Liver (tissue), 9 donors: Measurements from ENCODE around the gene LCE1E. TPM values are rescaled to one million over a fixed set of nuclear protein-coding genes. Genes with fewer than 3 reads are reported as not detected.

ENCODE experiments used
- DNase-seq: peaks from one replicate; pipeline ENCODE4 v3.0.0-alpha.2; 2017; ENCODE audit warnings: low spot score
- H3K27ac ChIP-seq, 2 donors: one replicate each; pipeline ENCODE4 v1.7.0; 2013; ENCODE audit warnings: inconsistent platforms in 2 of 2, low read length in 2 of 2, control low read depth in 1 of 2, low read depth in 1 of 2, mild to moderate bottlenecking in 1 of 2
- H3K27me3 ChIP-seq, 4 donors: one replicate each; pipeline versions ENCODE4 v1.6.1 to v1.7.0; 2013; ENCODE audit warnings: low read length in 3 of 4, inconsistent platforms in 1 of 4, mild to moderate bottlenecking in 1 of 4, moderate library complexity in 1 of 4; ENCODE audit not compliant: control insufficient read depth in 4 of 4, insufficient read depth in 4 of 4
- H3K36me3 ChIP-seq, 4 donors: one replicate each; pipeline versions ENCODE4 v1.6.1 to v1.7.0; 2013; ENCODE audit warnings: low read length in 3 of 4, mild to moderate bottlenecking in 3 of 4, low read depth in 1 of 4, moderate library complexity in 1 of 4; ENCODE audit not compliant: control insufficient read depth in 4 of 4, insufficient read depth in 3 of 4
- H3K4me1 ChIP-seq, 4 donors: one replicate each; pipeline versions ENCODE4 v1.6.1 to v1.7.0; 2013; ENCODE audit warnings: low read length in 3 of 4, mild to moderate bottlenecking in 3 of 4, moderate library complexity in 1 of 4; ENCODE audit not compliant: control insufficient read depth in 4 of 4, insufficient read depth in 4 of 4
- H3K4me3 ChIP-seq, 3 donors: one replicate each; pipeline versions ENCODE4 v1.6.1 to v1.7.0; 2013; ENCODE audit warnings: low read length in 3 of 3, control low read depth in 1 of 3, low read depth in 1 of 3, mild to moderate bottlenecking in 1 of 3
- H3K9ac ChIP-seq, 2 donors: one replicate each; pipeline ENCODE4 v1.7.0; 2013; ENCODE audit warnings: low read length in 2 of 2, mild to moderate bottlenecking in 2 of 2, moderate library complexity in 2 of 2, control low read depth in 1 of 2, low read depth in 1 of 2
- H3K9me3 ChIP-seq, 4 donors: one replicate each; pipeline versions ENCODE4 v1.6.1 to v1.7.0; 2013; ENCODE audit warnings: low read length in 3 of 4; ENCODE audit not compliant: control insufficient read depth in 4 of 4
- EGR1 ChIP-seq, 2 donors: IDR thresholded peaks; 2 replicates each; pipeline ENCODE4 v1.6.1; 2016 to 2018; ENCODE audit warnings: antibody characterized with exemption in 2 of 2, low read depth in 2 of 2
- FOXA1 ChIP-seq: IDR thresholded peaks from 2 replicates; pipeline ENCODE4 v1.6.1; 2016; ENCODE audit warnings: antibody characterized with exemption
- FOXA2 ChIP-seq: IDR thresholded peaks from 2 replicates; pipeline ENCODE4 v1.6.1; 2016; ENCODE audit warnings: antibody characterized with exemption
- GABPA ChIP-seq, 2 donors: IDR thresholded peaks in 1 of 2; conservative IDR thresholded peaks in 1 of 2; 2 replicates each; pipeline ENCODE4 v1.6.1; 2016; ENCODE audit warnings: antibody characterized with exemption in 2 of 2, mild to moderate bottlenecking in 1 of 2, moderate library complexity in 1 of 2
- HNF4A ChIP-seq, 2 donors: conservative IDR thresholded peaks; 2 replicates each; pipeline ENCODE4 v1.6.1; 2016; ENCODE audit warnings: antibody characterized with exemption in 2 of 2, mild to moderate bottlenecking in 2 of 2
- HNF4G ChIP-seq: IDR thresholded peaks from 2 replicates; pipeline ENCODE4 v1.6.1; 2016; ENCODE audit warnings: antibody characterized with exemption
- JUND ChIP-seq, 2 donors: IDR thresholded peaks; 2 replicates each; pipeline ENCODE4 v1.6.1; 2016; ENCODE audit warnings: antibody characterized with exemption in 2 of 2
- NR2F2 ChIP-seq: IDR thresholded peaks from 2 replicates; pipeline ENCODE4 v1.6.1; 2016; ENCODE audit warnings: antibody characterized with exemption
- RAD21 ChIP-seq, 2 donors: IDR thresholded peaks; 2 replicates each; pipeline ENCODE4 v1.6.1; 2016; ENCODE audit warnings: antibody characterized with exemption in 2 of 2, mild to moderate bottlenecking in 2 of 2
- RXRA ChIP-seq, 2 donors: IDR thresholded peaks; 2 replicates each; pipeline ENCODE4 v1.6.1; 2017 to 2018; ENCODE audit warnings: antibody characterized with exemption in 2 of 2, mild to moderate bottlenecking in 1 of 2
- SP1 ChIP-seq: IDR thresholded peaks from 2 replicates; pipeline ENCODE4 v1.6.1; 2018; ENCODE audit warnings: antibody characterized with exemption, mild to moderate bottlenecking
- TAF1 ChIP-seq: conservative IDR thresholded peaks from 2 replicates; pipeline ENCODE4 v1.6.1; 2016; ENCODE audit warnings: antibody characterized with exemption, mild to moderate bottlenecking
- YY1 ChIP-seq: IDR thresholded peaks from 2 replicates; pipeline ENCODE4 v1.6.1; 2016; ENCODE audit warnings: antibody characterized with exemption, mild to moderate bottlenecking
- WGBS: extraction: QIAGEN DNeasy Blood & Tissue Kit; methylation state at CpG from one replicate; pipeline ENCODE4 v1.1.7; 2013; 5-methylcytosine and 5-hydroxymethylcytosine counted together
- polyA plus RNA-seq, 2 donors: library from polyadenylated mRNA; stranded (reverse) in 1 of 2; unstranded in 1 of 2; fragments of 200-250 nt in 1 of 2; fragments of >200 nt in 1 of 2; fragmentation: Nextera tagmentation in 1 of 2; extraction: Ambion mirVana in 1 of 2; gene quantifications; one replicate each; pipeline versions ENCODE4 v1.2.1 to v1.2.3, GENCODE V29; 2013 to 2015
- total RNA-seq, 2 donors: library from RNA; depleted of rRNA; stranded (reverse); fragments of >200 nt; gene quantifications; one replicate each; pipeline ENCODE4 v1.2.3, GENCODE V29; 2014
- TF ChIP-seq, protein P1 (sequence below): fragments of 150-350 bp; IDR thresholded peaks from 2 replicates; pipeline ENCODE4 v1.5.1; 2017; ENCODE audit warnings: improper control_type of control experiment, low read depth, low read length; ENCODE audit not compliant: missing input control
- TF ChIP-seq, protein P2 (sequence below): IDR thresholded peaks from 2 replicates; pipeline ENCODE4 v1.6.1; 2016; ENCODE audit warnings: antibody characterized with exemption
- TF ChIP-seq, protein P3 (sequence below): IDR thresholded peaks from 2 replicates; pipeline ENCODE4 v1.6.1; 2016; ENCODE audit warnings: antibody characterized with exemption
- TF ChIP-seq, protein P4 (sequence below): IDR thresholded peaks from 2 replicates; pipeline ENCODE4 v1.6.1; 2016; ENCODE audit warnings: antibody characterized with exemption
- TF ChIP-seq, protein P5 (sequence below): IDR thresholded peaks from 2 replicates; pipeline ENCODE4 v1.6.1; 2016; ENCODE audit warnings: antibody characterized with exemption, mild to moderate bottlenecking
- donor health status: healthy.
- donor health status: healthy.
- donor health status: healthy.
- donor health status: healthy.
- donor health status: healthy.

Gene LCE1E
- total and polyA plus RNA-seq, 4 donors = not detected

DNA sequence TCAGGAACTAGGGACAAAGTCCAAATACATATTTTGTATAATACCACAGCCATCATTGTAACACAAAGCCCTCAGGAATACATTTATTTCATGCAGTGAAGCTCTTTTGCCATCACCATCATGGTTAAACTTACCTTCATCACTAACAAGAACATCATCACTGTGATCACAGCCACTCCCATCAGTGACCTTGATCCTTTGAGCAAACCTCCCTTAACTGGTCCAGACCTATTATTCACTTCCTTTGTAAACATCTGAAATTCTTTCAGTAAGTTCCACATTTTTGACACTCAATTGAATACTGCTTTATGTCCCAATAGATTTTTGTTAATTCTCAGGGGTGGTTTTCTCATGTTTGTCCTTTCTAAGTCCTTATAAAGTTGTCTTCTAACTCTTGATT is 44.4 kb upstream of the LCE1E start (continued):
- no peak for TF ChIP-seq EGR1 (IDR thresholded peaks at IDR 0.05; ENCODE audit: low read depth in 2 of 2)
- no peak for TF ChIP-seq FOXA2
- no peak for TF ChIP-seq YY1
- TF ChIP-seq JUND (IDR thresholded peaks at IDR 0.05) = no peak

DNA sequence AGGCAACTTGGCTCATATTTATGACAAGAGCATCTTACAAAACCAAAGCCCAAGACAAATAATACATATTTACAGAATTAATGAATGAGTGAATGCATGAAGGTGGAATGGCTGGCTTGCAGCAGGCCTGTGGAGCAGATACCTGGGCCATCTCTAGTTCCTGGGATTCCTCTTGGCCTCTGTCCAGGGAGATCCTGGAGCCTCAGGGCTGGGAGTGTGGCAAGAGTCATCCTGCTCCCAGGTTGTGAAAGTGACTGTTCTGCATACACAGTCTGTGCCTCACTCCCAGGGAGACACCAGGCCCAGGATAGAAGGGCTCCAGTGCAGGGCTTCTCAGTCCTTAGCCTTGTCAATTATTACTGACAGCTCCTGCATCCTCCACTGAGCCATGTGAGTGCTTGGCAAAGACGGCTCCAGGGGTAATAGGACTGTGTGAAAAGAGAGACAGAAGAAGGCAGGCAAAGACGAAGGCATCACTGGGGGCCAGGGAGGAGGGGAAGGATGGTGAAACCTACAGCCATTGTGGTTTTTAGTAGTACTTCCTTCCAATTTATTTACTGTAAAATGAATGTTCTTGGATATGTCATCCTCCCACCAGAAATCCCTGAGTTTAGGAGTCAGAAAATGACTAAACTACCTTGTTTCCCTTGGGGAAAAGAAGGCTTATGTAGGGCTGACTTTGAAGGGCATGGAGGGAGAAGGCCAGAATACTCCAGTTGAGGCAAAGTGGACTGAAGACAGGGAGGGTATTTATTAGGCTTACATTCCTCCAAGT is 42.5 kb upstream of the LCE1E start:
- H3K27ac ChIP-seq = no peak overlapping the region
- WGBS = 62% methylated on average over 2 of the region's 2 CpGs
- TF ChIP-seq, protein P1, sequence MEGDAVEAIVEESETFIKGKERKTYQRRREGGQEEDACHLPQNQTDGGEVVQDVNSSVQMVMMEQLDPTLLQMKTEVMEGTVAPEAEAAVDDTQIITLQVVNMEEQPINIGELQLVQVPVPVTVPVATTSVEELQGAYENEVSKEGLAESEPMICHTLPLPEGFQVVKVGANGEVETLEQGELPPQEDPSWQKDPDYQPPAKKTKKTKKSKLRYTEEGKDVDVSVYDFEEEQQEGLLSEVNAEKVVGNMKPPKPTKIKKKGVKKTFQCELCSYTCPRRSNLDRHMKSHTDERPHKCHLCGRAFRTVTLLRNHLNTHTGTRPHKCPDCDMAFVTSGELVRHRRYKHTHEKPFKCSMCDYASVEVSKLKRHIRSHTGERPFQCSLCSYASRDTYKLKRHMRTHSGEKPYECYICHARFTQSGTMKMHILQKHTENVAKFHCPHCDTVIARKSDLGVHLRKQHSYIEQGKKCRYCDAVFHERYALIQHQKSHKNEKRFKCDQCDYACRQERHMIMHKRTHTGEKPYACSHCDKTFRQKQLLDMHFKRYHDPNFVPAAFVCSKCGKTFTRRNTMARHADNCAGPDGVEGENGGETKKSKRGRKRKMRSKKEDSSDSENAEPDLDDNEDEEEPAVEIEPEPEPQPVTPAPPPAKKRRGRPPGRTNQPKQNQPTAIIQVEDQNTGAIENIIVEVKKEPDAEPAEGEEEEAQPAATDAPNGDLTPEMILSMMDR = no peak
- TF ChIP-seq, protein P2, sequence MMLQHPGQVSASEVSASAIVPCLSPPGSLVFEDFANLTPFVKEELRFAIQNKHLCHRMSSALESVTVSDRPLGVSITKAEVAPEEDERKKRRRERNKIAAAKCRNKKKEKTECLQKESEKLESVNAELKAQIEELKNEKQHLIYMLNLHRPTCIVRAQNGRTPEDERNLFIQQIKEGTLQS = no peak
- TF ChIP-seq EGR1 (IDR thresholded peaks at IDR 0.05; ENCODE audit: low read depth in 2 of 2) (no peak), FOXA2 (no peak), RAD21 (IDR thresholded peaks at IDR 0.05) (no peak), HNF4G (no peak), TAF1 (no peak), YY1 (no peak), HNF4A (conservative IDR thresholded peaks at IDR 0.05) (no peak), GABPA (IDR thresholded peaks at IDR 0.05 in 1 of 2, conservative IDR thresholded peaks at IDR 0.05 in 1 of 2) (no peak), NR2F2 (no peak), RXRA (IDR thresholded peaks at IDR 0.05) (no peak), JUND (IDR thresholded peaks at IDR 0.05) (no peak), FOXA1 (no peak), SP1 (no peak)
- TF ChIP-seq, protein P3, sequence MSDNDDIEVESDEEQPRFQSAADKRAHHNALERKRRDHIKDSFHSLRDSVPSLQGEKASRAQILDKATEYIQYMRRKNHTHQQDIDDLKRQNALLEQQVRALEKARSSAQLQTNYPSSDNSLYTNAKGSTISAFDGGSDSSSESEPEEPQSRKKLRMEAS = no peak
- TF ChIP-seq, protein P4, sequence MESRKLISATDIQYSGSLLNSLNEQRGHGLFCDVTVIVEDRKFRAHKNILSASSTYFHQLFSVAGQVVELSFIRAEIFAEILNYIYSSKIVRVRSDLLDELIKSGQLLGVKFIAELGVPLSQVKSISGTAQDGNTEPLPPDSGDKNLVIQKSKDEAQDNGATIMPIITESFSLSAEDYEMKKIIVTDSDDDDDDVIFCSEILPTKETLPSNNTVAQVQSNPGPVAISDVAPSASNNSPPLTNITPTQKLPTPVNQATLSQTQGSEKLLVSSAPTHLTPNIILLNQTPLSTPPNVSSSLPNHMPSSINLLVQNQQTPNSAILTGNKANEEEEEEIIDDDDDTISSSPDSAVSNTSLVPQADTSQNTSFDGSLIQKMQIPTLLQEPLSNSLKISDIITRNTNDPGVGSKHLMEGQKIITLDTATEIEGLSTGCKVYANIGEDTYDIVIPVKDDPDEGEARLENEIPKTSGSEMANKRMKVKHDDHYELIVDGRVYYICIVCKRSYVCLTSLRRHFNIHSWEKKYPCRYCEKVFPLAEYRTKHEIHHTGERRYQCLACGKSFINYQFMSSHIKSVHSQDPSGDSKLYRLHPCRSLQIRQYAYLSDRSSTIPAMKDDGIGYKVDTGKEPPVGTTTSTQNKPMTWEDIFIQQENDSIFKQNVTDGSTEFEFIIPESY = no peak
- TF ChIP-seq, protein P5, sequence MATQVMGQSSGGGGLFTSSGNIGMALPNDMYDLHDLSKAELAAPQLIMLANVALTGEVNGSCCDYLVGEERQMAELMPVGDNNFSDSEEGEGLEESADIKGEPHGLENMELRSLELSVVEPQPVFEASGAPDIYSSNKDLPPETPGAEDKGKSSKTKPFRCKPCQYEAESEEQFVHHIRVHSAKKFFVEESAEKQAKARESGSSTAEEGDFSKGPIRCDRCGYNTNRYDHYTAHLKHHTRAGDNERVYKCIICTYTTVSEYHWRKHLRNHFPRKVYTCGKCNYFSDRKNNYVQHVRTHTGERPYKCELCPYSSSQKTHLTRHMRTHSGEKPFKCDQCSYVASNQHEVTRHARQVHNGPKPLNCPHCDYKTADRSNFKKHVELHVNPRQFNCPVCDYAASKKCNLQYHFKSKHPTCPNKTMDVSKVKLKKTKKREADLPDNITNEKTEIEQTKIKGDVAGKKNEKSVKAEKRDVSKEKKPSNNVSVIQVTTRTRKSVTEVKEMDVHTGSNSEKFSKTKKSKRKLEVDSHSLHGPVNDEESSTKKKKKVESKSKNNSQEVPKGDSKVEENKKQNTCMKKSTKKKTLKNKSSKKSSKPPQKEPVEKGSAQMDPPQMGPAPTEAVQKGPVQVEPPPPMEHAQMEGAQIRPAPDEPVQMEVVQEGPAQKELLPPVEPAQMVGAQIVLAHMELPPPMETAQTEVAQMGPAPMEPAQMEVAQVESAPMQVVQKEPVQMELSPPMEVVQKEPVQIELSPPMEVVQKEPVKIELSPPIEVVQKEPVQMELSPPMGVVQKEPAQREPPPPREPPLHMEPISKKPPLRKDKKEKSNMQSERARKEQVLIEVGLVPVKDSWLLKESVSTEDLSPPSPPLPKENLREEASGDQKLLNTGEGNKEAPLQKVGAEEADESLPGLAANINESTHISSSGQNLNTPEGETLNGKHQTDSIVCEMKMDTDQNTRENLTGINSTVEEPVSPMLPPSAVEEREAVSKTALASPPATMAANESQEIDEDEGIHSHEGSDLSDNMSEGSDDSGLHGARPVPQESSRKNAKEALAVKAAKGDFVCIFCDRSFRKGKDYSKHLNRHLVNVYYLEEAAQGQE = no peak
- no peak overlapping the region for H3K9ac ChIP-seq
- no peaks in the 10 kb centered on the region for H3K27me3 ChIP-seq
- H3K9me3 ChIP-seq = no peaks in the 10 kb centered on the region
- H3K4me3 ChIP-seq = no peak overlapping the region
- peaks cover 0 to 3% (median 1%) of the 10 kb centered on the region in 4 donors for H3K4me1 ChIP-seq
- H3K36me3 ChIP-seq = no peaks in the 10 kb centered on the region
- DNase-seq = no peak
